HL-60 (cell line): ENCODE measurements around the gene PSMD2.

Experiments
- DNase-seq, 2 experiments: peaks; one replicate each; pipeline ENCODE4 v3.0.0-alpha.2; 2010 to 2020; ENCODE audit warnings: low read depth in 1 of 2, low spot score in 1 of 2
- H3K27ac ChIP-seq: fragments of 250-450 bp; sonication (Bioruptor Pico); replicated peaks from 2 replicates; pipeline ENCODE4 v1.5.1; 2020; ENCODE audit warnings: mild to moderate bottlenecking, moderate library complexity
- H3K27me3 ChIP-seq: fragments of 250-450 bp; sonication (Bioruptor Pico); 2 replicates; pipeline ENCODE4 v1.5.1; 2021; ENCODE audit warnings: mild to moderate bottlenecking, moderate library complexity; ENCODE audit not compliant: insufficient read depth, poor library complexity, severe bottlenecking
- H3K4me3 ChIP-seq: replicated peaks from 2 replicates; pipeline ENCODE4 v1.5.1; 2011; ENCODE audit warnings: mild to moderate bottlenecking, control low read depth, low read length; ENCODE audit not compliant: insufficient read depth
- GABPA ChIP-seq: IDR thresholded peaks from 2 replicates; pipeline ENCODE4 v1.6.1; 2012; ENCODE audit warnings: low read depth
- POLR2AphosphoS5 ChIP-seq: IDR thresholded peaks from 2 replicates; pipeline ENCODE4 v1.6.1; 2012; ENCODE audit warnings: low read depth
- SPI1 ChIP-seq: IDR thresholded peaks from 2 replicates; pipeline ENCODE4 v1.6.1; 2012; ENCODE audit warnings: low read depth, mild to moderate bottlenecking, borderline replicate concordance
- TF ChIP-seq, protein P1 (sequence below): IDR thresholded peaks from 2 replicates; pipeline ENCODE4 v1.6.1; 2012; ENCODE audit warnings: low read depth; ENCODE audit not compliant: insufficient replicate concordance
- TF ChIP-seq, protein P2 (sequence below): IDR thresholded peaks from one replicate; pipeline ENCODE4 v1.5.1; 2011; ENCODE audit warnings: low read length, control low read depth, inconsistent platforms; ENCODE audit not compliant: insufficient read depth

Gene PSMD2

DNA sequence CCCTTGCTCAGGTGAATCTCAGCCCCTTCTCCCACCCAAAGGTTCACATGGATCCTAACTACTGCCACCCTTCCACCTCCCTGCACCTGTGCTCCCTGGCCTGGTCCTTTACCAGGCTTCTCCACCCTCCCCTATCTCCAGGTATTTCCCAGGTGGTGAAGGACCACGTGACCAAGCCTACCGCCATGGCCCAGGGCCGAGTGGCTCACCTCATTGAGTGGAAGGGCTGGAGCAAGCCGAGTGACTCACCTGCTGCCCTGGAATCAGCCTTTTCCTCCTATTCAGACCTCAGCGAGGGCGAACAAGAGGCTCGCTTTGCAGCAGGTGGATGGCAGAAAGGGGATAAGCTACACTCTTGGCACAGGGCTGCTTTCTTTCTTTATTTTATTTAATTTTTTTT, 42.9 kb downstream of the PSMD2 start:
- no peaks in the 10 kb centered on the region for H3K27me3 ChIP-seq
- no peak for TF ChIP-seq GABPA
- TF ChIP-seq SPI1, result no peak
- TF ChIP-seq, protein P1, sequence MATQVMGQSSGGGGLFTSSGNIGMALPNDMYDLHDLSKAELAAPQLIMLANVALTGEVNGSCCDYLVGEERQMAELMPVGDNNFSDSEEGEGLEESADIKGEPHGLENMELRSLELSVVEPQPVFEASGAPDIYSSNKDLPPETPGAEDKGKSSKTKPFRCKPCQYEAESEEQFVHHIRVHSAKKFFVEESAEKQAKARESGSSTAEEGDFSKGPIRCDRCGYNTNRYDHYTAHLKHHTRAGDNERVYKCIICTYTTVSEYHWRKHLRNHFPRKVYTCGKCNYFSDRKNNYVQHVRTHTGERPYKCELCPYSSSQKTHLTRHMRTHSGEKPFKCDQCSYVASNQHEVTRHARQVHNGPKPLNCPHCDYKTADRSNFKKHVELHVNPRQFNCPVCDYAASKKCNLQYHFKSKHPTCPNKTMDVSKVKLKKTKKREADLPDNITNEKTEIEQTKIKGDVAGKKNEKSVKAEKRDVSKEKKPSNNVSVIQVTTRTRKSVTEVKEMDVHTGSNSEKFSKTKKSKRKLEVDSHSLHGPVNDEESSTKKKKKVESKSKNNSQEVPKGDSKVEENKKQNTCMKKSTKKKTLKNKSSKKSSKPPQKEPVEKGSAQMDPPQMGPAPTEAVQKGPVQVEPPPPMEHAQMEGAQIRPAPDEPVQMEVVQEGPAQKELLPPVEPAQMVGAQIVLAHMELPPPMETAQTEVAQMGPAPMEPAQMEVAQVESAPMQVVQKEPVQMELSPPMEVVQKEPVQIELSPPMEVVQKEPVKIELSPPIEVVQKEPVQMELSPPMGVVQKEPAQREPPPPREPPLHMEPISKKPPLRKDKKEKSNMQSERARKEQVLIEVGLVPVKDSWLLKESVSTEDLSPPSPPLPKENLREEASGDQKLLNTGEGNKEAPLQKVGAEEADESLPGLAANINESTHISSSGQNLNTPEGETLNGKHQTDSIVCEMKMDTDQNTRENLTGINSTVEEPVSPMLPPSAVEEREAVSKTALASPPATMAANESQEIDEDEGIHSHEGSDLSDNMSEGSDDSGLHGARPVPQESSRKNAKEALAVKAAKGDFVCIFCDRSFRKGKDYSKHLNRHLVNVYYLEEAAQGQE, result no peak
- TF ChIP-seq, protein P2, sequence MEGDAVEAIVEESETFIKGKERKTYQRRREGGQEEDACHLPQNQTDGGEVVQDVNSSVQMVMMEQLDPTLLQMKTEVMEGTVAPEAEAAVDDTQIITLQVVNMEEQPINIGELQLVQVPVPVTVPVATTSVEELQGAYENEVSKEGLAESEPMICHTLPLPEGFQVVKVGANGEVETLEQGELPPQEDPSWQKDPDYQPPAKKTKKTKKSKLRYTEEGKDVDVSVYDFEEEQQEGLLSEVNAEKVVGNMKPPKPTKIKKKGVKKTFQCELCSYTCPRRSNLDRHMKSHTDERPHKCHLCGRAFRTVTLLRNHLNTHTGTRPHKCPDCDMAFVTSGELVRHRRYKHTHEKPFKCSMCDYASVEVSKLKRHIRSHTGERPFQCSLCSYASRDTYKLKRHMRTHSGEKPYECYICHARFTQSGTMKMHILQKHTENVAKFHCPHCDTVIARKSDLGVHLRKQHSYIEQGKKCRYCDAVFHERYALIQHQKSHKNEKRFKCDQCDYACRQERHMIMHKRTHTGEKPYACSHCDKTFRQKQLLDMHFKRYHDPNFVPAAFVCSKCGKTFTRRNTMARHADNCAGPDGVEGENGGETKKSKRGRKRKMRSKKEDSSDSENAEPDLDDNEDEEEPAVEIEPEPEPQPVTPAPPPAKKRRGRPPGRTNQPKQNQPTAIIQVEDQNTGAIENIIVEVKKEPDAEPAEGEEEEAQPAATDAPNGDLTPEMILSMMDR, result no peak
- no peak for TF ChIP-seq POLR2AphosphoS5
- DNase-seq, result no peak
- no peak overlapping the region for H3K4me3 ChIP-seq
- no peak overlapping the region for H3K27ac ChIP-seq

DNA sequence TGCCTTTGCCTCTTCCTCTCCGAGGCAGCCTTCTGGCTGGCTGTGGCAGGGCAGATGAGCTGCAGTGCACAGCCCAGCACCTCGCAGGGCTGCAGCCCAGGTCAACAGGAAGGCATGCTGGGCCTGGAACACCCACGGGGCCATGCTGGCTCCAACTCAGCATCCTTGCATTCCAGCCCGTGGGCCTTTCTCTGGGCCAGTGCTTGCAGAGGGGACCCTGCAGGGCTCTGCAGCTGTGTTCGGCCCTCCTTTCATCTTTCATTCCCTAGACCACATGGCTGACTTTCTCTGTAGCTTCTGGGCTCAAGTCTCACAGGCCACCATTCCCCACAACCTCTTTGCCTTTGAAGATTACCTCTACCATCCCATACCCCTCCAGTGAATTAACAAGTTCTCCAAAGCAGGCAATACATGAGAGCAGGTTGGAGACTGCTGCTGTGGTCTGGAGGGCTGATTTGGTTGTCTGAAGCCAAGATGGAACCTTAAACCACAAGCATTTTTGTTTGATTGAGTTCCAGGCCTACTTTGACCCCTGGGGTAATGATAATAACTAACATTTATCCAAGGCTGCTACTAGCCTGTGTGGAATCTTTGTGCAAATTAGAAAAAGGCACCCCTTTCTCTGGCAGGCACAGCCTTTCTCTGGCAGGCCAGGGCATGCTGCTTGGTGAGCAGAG, 44.3 kb downstream of the PSMD2 start:
- Histone ChIP-seq H3K4me3 (no peak overlapping the region), H3K27me3 (no peaks in the 10 kb centered on the region), H3K27ac (no peak overlapping the region)
- DNase-seq, result no peak
- TF ChIP-seq SPI1 (no peak), GABPA (no peak), POLR2AphosphoS5 (no peak)
- TF ChIP-seq, protein P1, result no peak
- TF ChIP-seq, protein P2, result no peak

DNA sequence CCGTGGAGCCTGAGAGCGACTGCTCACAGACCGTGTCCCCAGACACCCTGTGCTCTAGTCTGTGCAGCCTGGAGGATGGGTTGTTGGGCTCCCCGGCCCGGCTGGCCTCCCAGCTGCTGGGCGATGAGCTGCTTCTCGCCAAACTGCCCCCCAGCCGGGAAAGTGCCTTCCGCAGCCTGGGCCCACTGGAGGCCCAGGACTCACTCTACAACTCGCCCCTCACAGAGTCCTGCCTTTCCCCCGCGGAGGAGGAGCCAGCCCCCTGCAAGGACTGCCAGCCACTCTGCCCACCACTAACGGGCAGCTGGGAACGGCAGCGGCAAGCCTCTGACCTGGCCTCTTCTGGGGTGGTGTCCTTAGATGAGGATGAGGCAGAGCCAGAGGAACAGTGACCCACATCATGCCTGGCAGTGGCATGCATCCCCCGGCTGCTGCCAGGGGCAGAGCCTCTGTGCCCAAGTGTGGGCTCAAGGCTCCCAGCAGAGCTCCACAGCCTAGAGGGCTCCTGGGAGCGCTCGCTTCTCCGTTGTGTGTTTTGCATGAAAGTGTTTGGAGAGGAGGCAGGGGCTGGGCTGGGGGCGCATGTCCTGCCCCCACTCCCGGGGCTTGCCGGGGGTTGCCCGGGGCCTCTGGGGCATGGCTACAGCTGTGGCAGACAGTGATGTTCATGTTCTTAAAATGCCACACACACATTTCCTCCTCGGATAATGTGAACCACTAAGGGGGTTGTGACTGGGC, 45.7 kb downstream of the PSMD2 start:
- DNase-seq, result no peak
- Histone ChIP-seq H3K27me3 (no peaks in the 10 kb centered on the region), H3K4me3 (no peak overlapping the region), H3K27ac (no peak overlapping the region)
- TF ChIP-seq, protein P2, result no peak
- TF ChIP-seq, protein P1, result no peak
- TF ChIP-seq GABPA (no peak), SPI1 (no peak), POLR2AphosphoS5 (no peak)
